ENCODE measurements around the gene GPR132. TPM values are rescaled to one million over a fixed set of nuclear protein-coding genes. Genes with fewer than 3 reads are reported as not detected.

Gene GPR132
- total and polyA plus RNA-seq, 2 donors (not counting 3 experiments of a cell fraction or from before 2014, with no cell fraction given) = not detected

DNA sequence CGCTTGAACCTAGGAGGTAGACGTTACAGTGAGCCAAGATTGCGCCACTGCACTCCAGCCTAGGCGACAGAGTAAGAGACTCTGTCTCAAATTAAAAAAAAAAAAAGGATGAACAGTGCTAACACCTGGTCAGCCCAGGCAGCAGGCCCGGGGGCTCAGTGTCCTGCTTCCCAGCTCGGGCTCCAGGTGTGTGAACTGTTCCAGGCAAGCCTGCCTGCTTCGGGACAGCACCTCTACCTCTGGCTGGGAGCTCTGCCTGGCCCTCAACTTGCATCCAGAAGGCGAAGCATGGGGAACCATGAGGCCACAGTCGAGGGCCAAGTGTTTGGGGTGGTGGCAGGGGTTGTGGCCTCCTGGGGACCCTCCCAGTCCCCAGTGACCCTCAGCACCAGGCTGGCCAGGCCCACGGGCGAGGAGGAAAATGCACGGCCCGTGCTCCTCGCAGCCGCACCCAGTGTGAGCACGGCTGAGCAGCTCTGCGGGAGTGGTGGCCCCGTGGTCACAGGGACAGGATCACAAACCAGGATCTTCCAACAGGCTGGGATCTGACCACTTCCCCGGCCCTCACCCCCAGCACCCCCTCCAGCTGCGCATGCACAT, 59.8 kb downstream of the GPR132 start:
- CTCF ChIA-PET = interaction anchor here (1.1 to 1.8 kb wide), 4 partner anchors 11 to 40 kb away, joined by 3 to 9 read pairs (median 4); no protein-coding TSS in a partner anchor
- Histone ChIP-seq H2AFZ (ENCODE audit: low read depth, low read length) (no peak overlapping the region), H4K20me1 (replicated peaks; ENCODE audit: control insufficient read depth, extremely low read depth, insufficient read depth, low read length) (no peaks in the 10 kb centered on the region), H3K4me3 (replicated peaks in 1 of 3; ENCODE audit: insufficient read depth in 1 of 3, low read depth in 1 of 3, low read length in 3 of 3) (no peak overlapping the region), H3K36me3 (ENCODE audit: control insufficient read depth in 2 of 2, extremely low read depth in 1 of 2, insufficient read depth in 2 of 2, low read length in 2 of 2) (peaks cover 3 to 9% of the 10 kb centered on the region in 2 experiments), H3K4me2 (ENCODE audit: insufficient read depth, low read length) (no peak overlapping the region), H3K9me1 (replicated peaks; ENCODE audit: control insufficient read depth, extremely low read depth, insufficient read depth, low read length) (no peaks in the 10 kb centered on the region), H3K79me2 (ENCODE audit: control insufficient read depth, insufficient read depth, low read length) (peaks cover 14% of the 10 kb centered on the region), H3K27me3 (ENCODE audit: control insufficient read depth in 2 of 2, insufficient read depth in 2 of 2, low read length in 2 of 2) (no peaks in the 10 kb centered on the region), H3K27ac (ENCODE audit: insufficient read depth, low read depth, low read length) (no peak overlapping the region), H3K9me3 (replicated peaks; ENCODE audit: control insufficient read depth, insufficient read depth, low read length) (no peaks in the 10 kb centered on the region), H3K9ac (replicated peaks; ENCODE audit: extremely low read depth, insufficient read depth, low read length) (no peak overlapping the region), H3K4me1 (ENCODE audit: control insufficient read depth, extremely low read depth, insufficient read depth, low read length) (no peaks in the 10 kb centered on the region)
- POLR2A ChIA-PET = no interaction called here
- no peak for FAIRE-seq
- dilution Hi-C loops (cut with MboI; ENCODE audit: extremely low pct_ligation_motif_present, low sequenced_read_pairs) (no loop called here), intact Hi-C loops (cut with micrococcal nuclease) (no loop called here)
- TF ChIP-seq FOS (IDR thresholded peaks at IDR 0.05; ENCODE audit: borderline replicate concordance, insufficient read depth, low read length) = no peak
- no peak for TF ChIP-seq EZH2 (IDR thresholded peaks at IDR 0.05; ENCODE audit: borderline replicate concordance, low read depth, low read length, severe bottlenecking)
- no peak for TF ChIP-seq JUN (IDR thresholded peaks at IDR 0.05; ENCODE audit: borderline replicate concordance, insufficient read depth, insufficient read length, low read depth)
- no peak for TF ChIP-seq MYC (IDR thresholded peaks at IDR 0.05; ENCODE audit: low read depth, low read length)
- no peak for TF ChIP-seq POLR2A (IDR thresholded peaks at IDR 0.05; ENCODE audit: low read depth, low read length)
- TF ChIP-seq, protein P1, sequence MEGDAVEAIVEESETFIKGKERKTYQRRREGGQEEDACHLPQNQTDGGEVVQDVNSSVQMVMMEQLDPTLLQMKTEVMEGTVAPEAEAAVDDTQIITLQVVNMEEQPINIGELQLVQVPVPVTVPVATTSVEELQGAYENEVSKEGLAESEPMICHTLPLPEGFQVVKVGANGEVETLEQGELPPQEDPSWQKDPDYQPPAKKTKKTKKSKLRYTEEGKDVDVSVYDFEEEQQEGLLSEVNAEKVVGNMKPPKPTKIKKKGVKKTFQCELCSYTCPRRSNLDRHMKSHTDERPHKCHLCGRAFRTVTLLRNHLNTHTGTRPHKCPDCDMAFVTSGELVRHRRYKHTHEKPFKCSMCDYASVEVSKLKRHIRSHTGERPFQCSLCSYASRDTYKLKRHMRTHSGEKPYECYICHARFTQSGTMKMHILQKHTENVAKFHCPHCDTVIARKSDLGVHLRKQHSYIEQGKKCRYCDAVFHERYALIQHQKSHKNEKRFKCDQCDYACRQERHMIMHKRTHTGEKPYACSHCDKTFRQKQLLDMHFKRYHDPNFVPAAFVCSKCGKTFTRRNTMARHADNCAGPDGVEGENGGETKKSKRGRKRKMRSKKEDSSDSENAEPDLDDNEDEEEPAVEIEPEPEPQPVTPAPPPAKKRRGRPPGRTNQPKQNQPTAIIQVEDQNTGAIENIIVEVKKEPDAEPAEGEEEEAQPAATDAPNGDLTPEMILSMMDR (IDR thresholded peaks at IDR 0.05; ENCODE audit: extremely low read depth in 1 of 2, insufficient read depth in 1 of 2, low read depth in 1 of 2, low read length in 2 of 2) = no peak
- no peak for TF ChIP-seq POLR2AphosphoS5 (IDR thresholded peaks at IDR 0.05; ENCODE audit: insufficient read depth, low read depth, low read length)
- no peak for DNase-seq (ENCODE audit: low read depth, low spot score)
- BruUV-seq (replicated peaks) = no TSS peak

Small RNA genes within 50 kb of the gene (small RNA-seq; reads per million reads assigned to genes)
- gene AL512356.2 (ENCODE audit: insufficient read depth, insufficient read length, low read depth, low replicate concordance) = not detected

Other genes starting within 250 kb of the GPR132 start
- gene CEP170B, start 200.2 kb downstream of the GPR132 start, total RNA-seq = 35.0 and 38.6 TPM in 2 replicates
- gene CEP170B, start 200.2 kb downstream of the GPR132 start, polyA plus RNA-seq = 13.9 and 16.7 TPM in 2 replicates
- gene PLD4, start 140.6 kb downstream of the GPR132 start, total RNA-seq = 0.05 and 0.11 TPM in 2 replicates
- 0.01 and 0.03 TPM in 2 replicates for gene PLD4, start 140.6 kb downstream of the GPR132 start, polyA plus RNA-seq
- gene AHNAK2, start 87.1 kb downstream of the GPR132 start, total RNA-seq = 68.7 and 81.9 TPM in 2 replicates
- 16.6 and 17.7 TPM in 2 replicates for gene AHNAK2, start 87.1 kb downstream of the GPR132 start, polyA plus RNA-seq
- gene CLBA1, start 79.6 kb downstream of the GPR132 start, total RNA-seq = 5.3 and 5.6 TPM in 2 replicates
- 4.9 and 5.2 TPM in 2 replicates for gene CLBA1, start 79.6 kb downstream of the GPR132 start, polyA plus RNA-seq
- gene CDCA4, start 44.3 kb downstream of the GPR132 start, total RNA-seq = 44.5 and 46.3 TPM in 2 replicates
- 29.9 and 35.5 TPM in 2 replicates for gene CDCA4, start 44.3 kb downstream of the GPR132 start, polyA plus RNA-seq
- gene JAG2, start 103.3 kb upstream of the GPR132 start, total RNA-seq = 128 and 139 TPM in 2 replicates
- 80.7 and 105 TPM in 2 replicates for gene JAG2, start 103.3 kb upstream of the GPR132 start, polyA plus RNA-seq
- gene NUDT14, start 115.9 kb upstream of the GPR132 start, total RNA-seq = 97.7 and 104 TPM in 2 replicates
- gene NUDT14, start 115.9 kb upstream of the GPR132 start, polyA plus RNA-seq = 103 and 129 TPM in 2 replicates
- 57.7 and 63.1 TPM in 2 replicates for gene BTBD6, start 183.1 kb upstream of the GPR132 start, total RNA-seq
- 63.1 and 65.0 TPM in 2 replicates for gene BTBD6, start 183.1 kb upstream of the GPR132 start, polyA plus RNA-seq
- 37.9 and 47.2 TPM in 2 replicates for gene BRF1, start 235.6 kb upstream of the GPR132 start, total RNA-seq
- gene BRF1, start 235.6 kb upstream of the GPR132 start, polyA plus RNA-seq = 18.6 and 19.0 TPM in 2 replicates
- gene PACS2, start 249.3 kb upstream of the GPR132 start, total RNA-seq = 80.1 and 86.3 TPM in 2 replicates
- 52.6 and 52.7 TPM in 2 replicates for gene PACS2, start 249.3 kb upstream of the GPR132 start, polyA plus RNA-seq